K562 (cell line): ENCODE results near the gene MMP21. TPM values are rescaled to one million over a fixed set of nuclear protein-coding genes. Genes with fewer than 3 reads are reported as not detected.

Experiments
- ATAC-seq: fragments of 200-7000 bp; cut with Tn5 transposase; 3 replicates; pipeline ENCODE4 v1.9.1; 2020; ENCODE audit warnings: moderate library complexity
- Bru-seq: library from RNA; stranded (reverse); fragments of 400-500 nt; gene quantifications from one replicate; lab custom pipeline; 2021; lab: Mats Ljungman, UMichigan
- BruChase-seq, 2 experiments: library from RNA; stranded (reverse); fragments of 400-500 nt; gene quantifications; one replicate each; lab custom pipeline; 2021; lab: Mats Ljungman, UMichigan
- BruUV-seq: library from RNA; stranded (reverse); fragments of 400-500 nt; replicated peaks from 2 replicates; lab custom pipeline; 2021; lab: Mats Ljungman, UMichigan
- CTCF ChIA-PET: fragments of 300-600 bp; formaldehyde crosslinking; extraction: SDS; loops from one replicate; lab custom pipeline; 2021; ENCODE audit warnings: low intra/inter-chr PET ratio; lab: Yijun Ruan, JAX
- POLR2A ChIA-PET: fragments of 300-600, 350-650 bp; sonication (Branson Sonifier 250); formaldehyde crosslinking; extraction: SDS; loops from one replicate; lab custom pipeline; 2021; ENCODE audit warnings: antibody characterized with exemption, inconsistent platforms; lab: Yijun Ruan, JAX
- DNase-seq, 4 experiments: peaks; one replicate each; pipeline versions ENCODE4 v3.0.0 to v3.0.0-alpha.2; 2011 to 2018; ENCODE audit warnings: low spot score in 3 of 4, mixed read lengths in 3 of 4; ENCODE audit errors: extremely low read depth in 1 of 4
- FAIRE-seq: peaks from 2 replicates; lab custom pipeline; 2011; peaks lifted over from hg19 to GRCh38; lab: Jason Lieb, UNC
- H2AFZ ChIP-seq: 2 replicates; pipeline ENCODE4 v1.6.0; 2011; ENCODE audit warnings: low read depth, low read length, control low read depth, inconsistent platforms
- H3K27ac ChIP-seq: fragments of 200-600 bp; 3 replicates; pipeline ENCODE4 v1.8.0; 2011; ENCODE audit warnings: low read depth, mild to moderate bottlenecking, control low read depth, inconsistent platforms, low read length, moderate library complexity, mixed read lengths; ENCODE audit errors: extremely low read depth
- H3K27me3 ChIP-seq, 2 experiments: fragments of 300-600 bp in 1 of 2; 2 replicates in 1 of 2; 3 replicates in 1 of 2; pipeline versions ENCODE4 v1.6.0 to v1.8.0; 2011; ENCODE audit warnings: inconsistent platforms in 2 of 2, low read length in 2 of 2, mild to moderate bottlenecking in 1 of 2, mixed read lengths in 1 of 2, moderate library complexity in 1 of 2; ENCODE audit not compliant: control insufficient read depth in 2 of 2, insufficient read depth in 2 of 2
- H3K36me3 ChIP-seq: fragments of 300-600 bp; 3 replicates; pipeline ENCODE4 v1.8.0; 2011; ENCODE audit warnings: mild to moderate bottlenecking, low read length, inconsistent platforms; ENCODE audit not compliant: control insufficient read depth, insufficient read depth
- H3K4me1 ChIP-seq, 2 experiments: fragments of 200-600 bp in 1 of 2; replicated peaks in 1 of 2; 2 replicates in 1 of 2; 3 replicates in 1 of 2; pipeline versions ENCODE4 v1.5.1 to v1.8.0; 2011; ENCODE audit warnings: inconsistent platforms in 2 of 2, low read length in 2 of 2, mild to moderate bottlenecking in 1 of 2, mixed read lengths in 1 of 2, moderate library complexity in 1 of 2; ENCODE audit not compliant: control insufficient read depth in 2 of 2, insufficient read depth in 2 of 2
- H3K4me2 ChIP-seq: 2 replicates; pipeline ENCODE4 v1.6.1; 2011; ENCODE audit warnings: low read length, control low read depth, inconsistent platforms, mixed read lengths; ENCODE audit not compliant: insufficient read depth
- H3K4me3 ChIP-seq: fragments of 200-600 bp; sonication (generic), shearing (Covaris generic); 2 replicates; pipeline ENCODE4 v1.5.1; 2016; ENCODE audit warnings: control low read depth, inconsistent platforms
- H3K79me2 ChIP-seq: fragments of 200-600 bp; 3 replicates; pipeline ENCODE4 v1.8.0; 2011; ENCODE audit warnings: low read length, inconsistent platforms; ENCODE audit not compliant: control insufficient read depth, insufficient read depth
- H3K9ac ChIP-seq, 2 experiments: 2 replicates each; pipeline versions ENCODE4 v1.6.0 to v1.6.1; 2011; ENCODE audit warnings: low read depth in 2 of 2, low read length in 2 of 2, control low read depth in 1 of 2, inconsistent platforms in 1 of 2, mild to moderate bottlenecking in 1 of 2, mixed read lengths in 1 of 2; ENCODE audit not compliant: insufficient read depth in 1 of 2
- H3K9me1 ChIP-seq: one replicate; pipeline ENCODE4 v1.6.0; 2011; ENCODE audit warnings: inconsistent platforms, mild to moderate bottlenecking, low read length, moderate library complexity; ENCODE audit not compliant: control insufficient read depth, insufficient read depth
- H3K9me3 ChIP-seq: replicated peaks from 2 replicates; pipeline ENCODE4 v1.5.1; 2011; ENCODE audit warnings: low read depth, low read length, inconsistent platforms; ENCODE audit not compliant: control insufficient read depth, insufficient read depth
- H4K20me1 ChIP-seq: replicated peaks from 2 replicates; pipeline ENCODE4 v1.6.1; 2011; ENCODE audit warnings: low read length, inconsistent platforms, mixed read lengths; ENCODE audit not compliant: control insufficient read depth, insufficient read depth
- E2F6 ChIP-seq, 2 experiments: IDR thresholded peaks; 2 replicates each; pipeline ENCODE4 v1.6.1; 2011; ENCODE audit warnings: borderline replicate concordance in 1 of 2, control low read depth in 1 of 2, low read depth in 1 of 2, low read length in 1 of 2, mild to moderate bottlenecking in 1 of 2, mixed read lengths in 1 of 2, moderate library complexity in 1 of 2; ENCODE audit not compliant: insufficient read depth in 1 of 2, insufficient read length in 1 of 2, poor library complexity in 1 of 2, severe bottlenecking in 1 of 2; ENCODE audit errors: extremely low read depth in 1 of 2
- PKNOX1 ChIP-seq: fragments of 450-650 bp; IDR thresholded peaks from 2 replicates; pipeline ENCODE4 v1.6.1; 2016
- ZHX1 ChIP-seq: fragments of 150-350 bp; conservative IDR thresholded peaks from 2 replicates; pipeline ENCODE4 v1.6.1; 2014; ENCODE audit warnings: low read length
- WGBS: fragments of 100-300 bp; shearing (Covaris generic); methylation state at CpG from one replicate; pipeline ENCODE4 v1.1.6; 2016; ENCODE audit warnings: low coverage, mixed read lengths; ENCODE audit not compliant: insufficient coverage; ENCODE audit errors: missing lambda C conversion rate; 5-methylcytosine and 5-hydroxymethylcytosine counted together
- in situ Hi-C: fragments of 300-500 bp; cut with MboI; formaldehyde crosslinking; loops from 4 replicates; pipeline ENCODE4 v1.15.0; 2018; ENCODE audit warnings: inconsistent platforms, mixed read lengths
- intact Hi-C: fragments of 100-400 bp; cut with micrococcal nuclease; formaldehyde crosslinking; loops from 2 replicates; pipeline ENCODE4 v1.14.2; 2022
- long read RNA-seq, 3 experiments: library from polyadenylated mRNA in 2 of 3; library from RNA in 1 of 3; unstranded in 2 of 3; stranded (forward) in 1 of 3; transcript quantifications; one replicate each; pipeline ENCODE4 v2.0.0, GENCODE V29; 2019 to 2022
- polyA minus RNA-seq, 3 experiments: library from RNA; depleted of rRNA, polyadenylated mRNA; stranded (reverse); fragments of >200 nt; gene quantifications; 2 replicates each; pipeline ENCODE4 v1.2.3, GENCODE V29; 2011
- polyA plus RNA-seq, 8 experiments: library from polyadenylated mRNA; depleted of rRNA in 4 of 8; stranded (reverse) in 5 of 8; unstranded in 3 of 8; fragments of >200 nt; fragmentation: Nextera tagmentation in 2 of 8; fragmentation: Illumina TruSeq in 1 of 8; extraction: Ambion mirVana in 2 of 8; extraction: Trizol in 1 of 8; gene quantifications; 2 replicates each; pipeline versions ENCODE4 v1.2.1 to v1.2.3, GENCODE V29; 2011 to 2014; ENCODE audit warnings: inconsistent platforms in 1 of 8, missing spikeins in 1 of 8
- total RNA-seq, 7 experiments: library from RNA; depleted of rRNA in 6 of 7; stranded (reverse); fragments of >200 nt in 6 of 7; fragmentation: Illumina TruSeq in 2 of 7; extraction: Trizol in 2 of 7; gene quantifications; 2 replicates each; pipeline versions ENCODE4 v1.2.1 to v1.2.3, GENCODE V29; 2011 to 2021; ENCODE audit warnings: low replicate concordance in 1 of 7

Gene MMP21, protein sequence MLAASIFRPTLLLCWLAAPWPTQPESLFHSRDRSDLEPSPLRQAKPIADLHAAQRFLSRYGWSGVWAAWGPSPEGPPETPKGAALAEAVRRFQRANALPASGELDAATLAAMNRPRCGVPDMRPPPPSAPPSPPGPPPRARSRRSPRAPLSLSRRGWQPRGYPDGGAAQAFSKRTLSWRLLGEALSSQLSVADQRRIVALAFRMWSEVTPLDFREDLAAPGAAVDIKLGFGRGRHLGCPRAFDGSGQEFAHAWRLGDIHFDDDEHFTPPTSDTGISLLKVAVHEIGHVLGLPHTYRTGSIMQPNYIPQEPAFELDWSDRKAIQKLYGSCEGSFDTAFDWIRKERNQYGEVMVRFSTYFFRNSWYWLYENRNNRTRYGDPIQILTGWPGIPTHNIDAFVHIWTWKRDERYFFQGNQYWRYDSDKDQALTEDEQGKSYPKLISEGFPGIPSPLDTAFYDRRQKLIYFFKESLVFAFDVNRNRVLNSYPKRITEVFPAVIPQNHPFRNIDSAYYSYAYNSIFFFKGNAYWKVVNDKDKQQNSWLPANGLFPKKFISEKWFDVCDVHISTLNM
- total RNA-seq (2011; cell fraction: chromatin; rRNA removed; ENCODE audit: low replicate concordance) = not detected in 2 replicates
- total RNA-seq (2011; cell fraction: nucleolus; rRNA removed) = not detected in 2 replicates
- total RNA-seq (2011; cell fraction: nucleoplasm; rRNA removed) = not detected in 2 replicates
- total RNA-seq (2014; rRNA removed) = not detected in 2 replicates
- total RNA-seq (2014; rRNA removed; fragmentation: Illumina TruSeq; extraction: Trizol) = not detected in 2 replicates
- total RNA-seq (2015; rRNA removed; fragmentation: Illumina TruSeq; extraction: Trizol) = not detected in 2 replicates
- total RNA-seq (2021) = not detected in 2 replicates
- polyA plus RNA-seq (2011; rRNA removed) = not detected in 2 replicates
- not detected in 2 replicates for polyA plus RNA-seq (2011; cell fraction: cytosol; rRNA removed)
- polyA plus RNA-seq (2011; cell fraction: nucleus; rRNA removed) = not detected in 2 replicates
- polyA plus RNA-seq (2012) = not detected in 2 replicates
- not detected in 2 replicates for polyA plus RNA-seq (2014; fragmentation: Illumina TruSeq; extraction: Trizol)
- not detected for polyA plus RNA-seq (2014; fragmentation: Nextera tagmentation; extraction: Ambion mirVana)
- polyA plus RNA-seq (2014; rRNA removed) = not detected in 2 replicates
- polyA minus RNA-seq (2011; rRNA and poly(A)+ RNA removed) = not detected in 2 replicates
- not detected in 2 replicates for polyA minus RNA-seq (2011; cell fraction: cytosol; rRNA and poly(A)+ RNA removed)
- not detected in 2 replicates for polyA minus RNA-seq (2011; cell fraction: nucleus; rRNA and poly(A)+ RNA removed)
- Bru-seq, nascent RNA = not detected
- not detected for BruChase-seq, experiment 1, labeled RNA remaining after a 2-hour chase
- not detected for BruChase-seq, experiment 2, labeled RNA remaining after a 6-hour chase
- long read RNA-seq, experiment 1 = 0 reads
- long read RNA-seq, experiment 2 = 0 reads
- long read RNA-seq, experiment 3 = 0 reads

DNA sequence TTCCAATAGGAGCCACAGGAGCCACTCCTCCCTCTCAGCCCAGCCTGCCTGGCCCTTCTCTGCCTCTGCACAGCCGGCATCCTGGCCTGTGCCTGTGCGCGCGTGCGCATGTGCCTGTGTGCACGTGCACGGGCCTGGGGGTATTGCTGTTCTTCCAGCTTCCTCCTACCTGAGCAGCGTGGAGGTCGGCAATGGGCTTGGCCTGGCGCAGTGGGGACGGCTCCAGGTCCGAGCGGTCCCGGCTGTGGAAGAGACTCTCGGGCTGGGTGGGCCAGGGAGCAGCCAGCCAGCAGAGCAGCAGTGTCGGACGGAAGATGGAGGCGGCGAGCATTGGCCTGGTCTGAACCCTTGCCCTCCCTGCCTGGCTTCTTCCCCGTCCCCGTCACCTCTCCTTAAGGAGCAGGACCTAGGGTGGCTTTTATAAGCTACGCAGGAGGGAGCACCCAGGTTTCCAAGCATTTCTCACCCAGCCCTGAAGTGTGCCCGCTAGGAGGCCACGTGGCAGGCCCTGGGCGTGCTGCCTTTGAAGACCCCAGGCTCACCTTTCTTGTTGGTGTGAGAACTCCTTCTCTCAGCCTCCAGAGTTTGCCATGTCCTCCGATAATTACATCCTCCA, at the start of gene MMP21:
Gene MMP21 (minus strand): TSS at position 331 of the 616 bp plus-strand sequence. CDS start 0 bp downstream, at position 331.
- Histone ChIP-seq H3K27ac (no peak within 1 kb of the TSS), H3K4me2 (no peak within 1 kb of the TSS), H3K79me2 (no peaks in the 10 kb centered on the region), H4K20me1 (no peaks in the 10 kb centered on the region), H3K4me3 (no peak within 1 kb of the TSS), H3K9me3 (no peaks in the 10 kb centered on the region), H3K27me3 (no peaks in the 10 kb centered on the region)
- in situ Hi-C loops = no loop called here
- FAIRE-seq (no peak), ATAC-seq (no peak)
- 67% methylated on average over 15 of the region's 26 CpGs for WGBS
- TF ChIP-seq ZHX1 = no peak
- no peak for TF ChIP-seq PKNOX1
- TF ChIP-seq E2F6 (IDR thresholded peaks at IDR 0.05; ENCODE audit: borderline replicate concordance in 1 of 2, extremely low read depth in 1 of 2, insufficient read depth in 1 of 2, insufficient read length in 1 of 2, low read depth in 1 of 2, low read length in 1 of 2, poor library complexity in 1 of 2, severe bottlenecking in 1 of 2) = peak in 1 of 2 experiments; percentile 13
- TF ChIP-seq, all 486 proteins: peak for 1
- POLR2A ChIA-PET = no interaction called here
- intact Hi-C loops = no loop called here
- Histone ChIP-seq H3K9me1 (no peaks in the 10 kb centered on the region), H2AFZ (0 out of 2 replicates have a peak within 1 kb of the TSS, but pooled peaks have one; percentile 24), H3K9ac (no peak within 1 kb of the TSS), H3K36me3 (no peaks in the 10 kb centered on the region), H3K4me1 (peaks cover 0 to 13% of the 10 kb centered on the region in 2 experiments; a peak in 2 of 5 replicates)
- no TSS peak for BruUV-seq
- CTCF ChIA-PET = no interaction called here
- DNase-seq = no peak
